Measurements from ENCODE around the gene MLXIPL.
A peak's percentile ranks its signal among the peaks of the same experiment; 100 is the strongest.
"Not testable (repeated sequence)": the region's sequence is repeated elsewhere in the genome, so short reads cannot be mapped to it uniquely, and the experiment has no call there.

The MLXIPL gene

GRCh38 chr7:73645643-73646174 lies 21.4 kb upstream of the MLXIPL start:
- DNase-seq = no peak

- DNase-seq = no peak
These were observed 20.5 kb upstream of the MLXIPL start for GRCh38 chr7:73644688-73645286.

GRCh38 chr7:73642834-73643233 lies 18.5 kb upstream of the MLXIPL start:
- DNase-seq = no peak

GRCh38 chr7:73638911-73639310 lies 14.6 kb upstream of the MLXIPL start:
- DNase-seq = no peak

- no peak for DNase-seq
These were observed 11.3 kb upstream of the MLXIPL start for GRCh38 chr7:73635428-73636200.

DNA sequence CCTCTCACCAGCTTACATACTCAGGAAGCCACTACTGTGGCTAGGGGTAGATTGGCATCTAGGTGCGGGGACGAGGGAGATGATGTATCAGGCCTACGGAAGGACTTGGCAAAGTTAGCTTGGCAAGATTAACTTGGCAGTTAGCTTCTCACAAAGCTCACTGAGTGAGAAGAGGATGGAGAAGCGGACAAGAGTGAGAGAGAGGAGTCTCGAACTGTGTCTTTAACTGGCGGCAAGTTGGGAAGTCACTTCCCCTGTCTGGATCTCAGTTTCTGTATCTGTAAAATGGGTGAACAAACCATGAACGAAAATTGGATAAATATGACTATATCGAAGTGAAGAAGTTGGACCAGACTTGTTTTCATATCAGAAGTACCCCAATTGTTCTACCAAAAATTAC lies 9.5 kb upstream of the MLXIPL start:
- DNase-seq = no peak

DNA sequence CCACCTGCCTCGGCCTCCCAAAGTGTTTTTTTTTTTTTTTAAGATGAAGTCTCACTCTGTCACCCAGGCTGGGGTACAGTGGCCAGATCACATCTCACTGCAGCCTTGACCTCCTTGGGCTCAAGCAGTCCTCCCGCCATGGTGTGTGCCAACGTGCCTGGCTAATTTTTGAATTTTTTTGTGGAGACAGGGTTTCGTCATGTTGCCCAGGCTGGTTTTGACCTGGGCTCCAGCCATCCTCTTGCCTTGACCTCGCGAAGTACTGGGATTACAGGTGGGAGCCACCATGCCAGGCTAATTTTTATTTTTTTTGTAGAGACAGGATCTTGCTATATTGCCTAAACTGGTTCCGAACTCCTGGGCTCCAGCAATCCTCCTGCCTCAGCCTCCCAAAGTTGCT lies 9.0 kb upstream of the MLXIPL start:
- no peak for DNase-seq

DNA sequence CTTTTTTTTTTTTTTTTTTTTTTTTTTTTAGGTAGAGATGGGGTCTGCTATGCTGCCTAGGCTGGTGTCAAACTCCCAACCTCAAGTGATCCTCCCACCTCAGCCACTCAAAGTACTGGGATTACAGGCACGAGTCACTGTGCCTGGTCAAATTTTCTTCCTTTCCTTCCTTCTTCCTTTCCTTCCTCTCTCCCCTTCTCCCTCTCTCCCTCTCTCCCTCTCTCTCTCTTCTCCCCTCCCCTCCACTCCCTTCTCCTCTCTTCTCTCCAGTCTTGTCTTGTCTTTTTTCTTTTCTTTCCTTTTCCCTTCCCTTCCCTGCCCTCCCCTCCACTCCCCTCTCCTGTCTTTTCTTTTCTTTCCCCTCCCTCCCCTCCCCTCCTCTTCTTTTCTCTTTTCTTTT lies 7.2 kb upstream of the MLXIPL start:
- DNase-seq = no peak

DNA sequence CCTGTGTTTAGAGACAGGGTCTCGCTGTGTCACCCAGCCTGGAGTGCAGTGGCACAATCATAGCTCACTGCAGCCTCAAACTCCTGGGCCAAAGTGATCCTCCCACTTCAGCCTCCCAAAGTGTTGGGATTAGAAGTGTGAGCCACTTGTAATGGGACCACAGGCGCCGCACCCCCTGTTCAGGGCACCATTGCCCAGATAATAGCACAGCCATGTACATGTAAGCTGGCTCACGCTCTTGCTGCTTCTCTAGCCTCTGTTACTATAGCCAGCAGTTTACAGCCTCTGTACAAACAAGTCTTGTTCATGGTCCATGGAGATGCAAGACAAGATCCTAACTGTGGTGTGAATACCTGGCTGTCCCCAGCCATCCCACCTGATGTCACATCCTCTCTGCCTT lies 4.2 kb upstream of the MLXIPL start:
- no peak for DNase-seq

DNA sequence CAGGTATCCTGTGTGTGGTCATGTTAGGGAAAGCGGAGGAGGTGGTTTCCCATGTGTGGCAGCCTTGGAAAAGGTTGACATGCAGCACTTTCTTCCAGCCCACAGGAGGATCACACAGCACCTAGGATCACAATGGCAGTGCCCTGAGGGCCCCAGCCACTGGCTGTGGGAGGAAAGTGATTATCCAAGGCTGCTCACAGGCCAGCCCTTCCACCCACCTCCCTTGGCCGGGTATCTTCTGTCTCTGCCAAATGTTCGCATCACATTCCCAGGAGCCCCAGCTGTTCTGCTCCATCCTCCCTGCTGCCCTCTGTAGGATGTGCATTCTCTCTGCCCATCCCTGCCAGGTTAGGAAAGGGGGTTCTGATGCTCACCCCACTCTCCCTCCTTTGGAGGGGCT lies 2.5 kb upstream of the MLXIPL start:
- DNase-seq = peak; percentile 36

DNA sequence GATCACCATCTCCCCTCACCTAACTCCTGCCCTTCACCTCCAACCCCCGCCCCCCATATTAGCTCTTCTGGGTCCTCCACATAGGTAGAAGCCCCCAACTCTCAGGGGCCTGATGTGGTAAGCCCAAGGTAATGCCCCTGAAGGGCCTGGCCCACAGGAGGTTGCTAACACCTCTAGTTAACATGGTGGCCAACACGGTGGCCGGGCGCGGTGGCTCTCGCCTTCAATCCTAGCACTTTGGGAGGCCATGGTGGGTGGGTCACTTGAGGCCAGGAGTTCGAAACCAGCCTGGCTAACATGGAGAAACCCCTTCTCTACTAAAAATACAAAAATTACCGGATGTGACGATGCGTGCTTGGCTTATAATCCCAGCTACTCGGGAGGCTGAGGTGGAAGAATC lies 954 bp upstream of the MLXIPL start:
- DNase-seq = no peak

- DNase-seq = no peak
These were observed 313 bp upstream of the MLXIPL start for GRCh38 chr7:73624669-73625001.

DNA sequence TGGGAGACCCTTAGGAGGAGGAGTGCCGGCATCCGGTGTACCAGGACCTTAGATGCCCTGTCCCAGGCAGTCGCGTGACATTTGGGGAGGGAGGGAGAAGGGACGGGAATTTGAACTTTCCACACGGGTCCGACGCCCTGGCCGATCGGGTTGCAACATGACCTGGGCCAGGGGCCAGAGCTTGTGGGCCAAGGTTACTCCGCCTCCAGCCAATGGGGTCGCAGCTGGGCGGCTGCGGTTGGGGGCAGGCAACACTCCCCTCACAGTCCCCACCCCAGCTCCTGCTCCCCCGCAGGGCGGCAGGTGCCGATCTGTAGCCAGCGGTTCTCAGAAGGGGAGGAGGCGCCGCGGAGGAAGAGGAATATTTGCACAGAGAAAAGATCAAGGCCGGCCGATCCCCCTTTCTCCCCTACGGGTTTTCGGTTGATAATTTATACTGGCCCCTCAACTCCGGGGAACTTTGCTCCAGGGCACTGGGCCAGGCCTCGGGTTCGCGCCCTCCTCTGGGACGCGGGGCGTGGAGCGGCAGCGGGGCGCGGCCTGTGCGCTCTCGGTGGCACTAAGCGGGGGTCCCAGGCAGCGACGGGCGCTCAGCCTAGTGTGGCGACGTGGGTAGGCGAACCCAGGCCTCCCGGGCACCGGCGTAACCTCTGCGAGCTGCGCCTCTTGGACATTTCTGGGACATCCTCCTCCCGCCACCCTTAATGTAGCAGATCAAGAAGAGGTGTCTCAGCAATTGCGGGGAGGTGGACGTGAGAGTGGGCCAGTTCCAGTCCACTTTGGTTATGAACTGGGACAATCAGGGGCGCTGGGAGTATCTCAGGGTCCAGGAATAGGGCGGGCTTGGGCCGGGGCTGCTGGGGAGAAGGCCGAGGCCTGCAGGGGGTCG lies 1.2 kb downstream of the MLXIPL start:
- DNase-seq = no peak

DNA sequence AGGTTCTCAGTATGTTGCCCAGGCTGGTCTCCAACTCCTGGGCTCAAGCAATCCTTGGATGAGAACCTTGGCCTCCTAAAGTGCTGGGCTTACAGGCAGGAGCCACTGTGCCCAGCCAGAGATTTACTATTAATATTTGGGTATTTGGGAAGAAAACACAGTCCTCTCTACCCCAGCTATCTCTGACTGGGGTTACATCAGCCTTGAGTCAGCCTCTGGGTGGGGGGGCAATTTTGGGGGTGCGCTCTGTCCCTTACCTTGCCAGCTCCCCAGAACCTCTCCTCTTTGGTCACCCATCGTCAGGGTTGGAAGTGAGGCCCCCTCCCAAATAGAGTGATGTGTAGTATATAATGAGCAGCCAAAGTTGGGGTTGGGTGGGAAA lies 1.8 kb downstream of the MLXIPL start:
- DNase-seq = no peak

GRCh38 chr7:73621168-73622063 lies 2.9 kb downstream of the MLXIPL start:
- no peak for DNase-seq

DNA sequence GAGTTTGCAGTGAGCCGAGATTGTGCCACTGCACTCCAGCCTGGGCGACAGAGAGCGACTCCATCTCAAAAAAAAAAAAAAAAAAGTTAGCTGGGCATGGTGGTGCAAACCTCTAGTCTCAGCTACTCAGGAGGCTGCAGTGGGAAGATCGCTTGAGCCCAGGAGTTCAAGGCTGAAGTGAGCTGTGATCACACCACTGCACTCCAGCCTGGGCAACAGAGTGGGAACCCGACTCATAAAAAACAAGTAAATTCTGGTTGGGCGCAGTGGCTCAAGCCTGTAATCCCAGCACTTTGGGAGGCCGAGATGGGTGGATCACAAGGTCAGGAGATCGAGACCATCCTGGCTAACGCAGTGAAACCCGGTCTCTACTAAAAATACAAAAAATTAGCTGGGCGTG lies 4.9 kb downstream of the MLXIPL start:
- DNase-seq = not testable (repeated sequence)

- no peak for DNase-seq
These were observed 5.8 kb downstream of the MLXIPL start for GRCh38 chr7:73618538-73618937.

GRCh38 chr7:73617520-73617919 lies 6.8 kb downstream of the MLXIPL start:
- not testable (repeated sequence) for DNase-seq

- peak; percentile 19 for DNase-seq
These were observed 8.4 kb downstream of the MLXIPL start for GRCh38 chr7:73615886-73616285.

DNA sequence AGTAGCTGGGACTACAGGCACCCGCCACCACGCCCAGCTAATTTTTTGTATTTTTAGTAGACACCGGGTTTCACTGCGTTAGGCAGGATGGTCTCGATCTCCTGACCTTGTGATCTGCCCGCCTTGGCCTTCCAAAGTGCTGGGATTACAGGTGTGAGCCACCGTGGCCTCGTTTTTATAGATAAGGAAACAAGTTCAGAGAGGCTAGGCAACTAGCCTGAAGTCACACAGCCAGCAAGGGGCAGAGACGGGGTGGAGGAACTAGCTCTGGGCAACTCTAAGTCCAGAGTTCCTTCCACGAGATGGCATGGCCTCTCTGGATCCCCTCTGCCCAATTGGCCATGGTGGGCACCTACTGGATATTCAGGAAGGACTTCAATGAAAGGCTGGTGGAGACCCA lies 9.4 kb downstream of the MLXIPL start:
- not testable (repeated sequence) for DNase-seq

DNA sequence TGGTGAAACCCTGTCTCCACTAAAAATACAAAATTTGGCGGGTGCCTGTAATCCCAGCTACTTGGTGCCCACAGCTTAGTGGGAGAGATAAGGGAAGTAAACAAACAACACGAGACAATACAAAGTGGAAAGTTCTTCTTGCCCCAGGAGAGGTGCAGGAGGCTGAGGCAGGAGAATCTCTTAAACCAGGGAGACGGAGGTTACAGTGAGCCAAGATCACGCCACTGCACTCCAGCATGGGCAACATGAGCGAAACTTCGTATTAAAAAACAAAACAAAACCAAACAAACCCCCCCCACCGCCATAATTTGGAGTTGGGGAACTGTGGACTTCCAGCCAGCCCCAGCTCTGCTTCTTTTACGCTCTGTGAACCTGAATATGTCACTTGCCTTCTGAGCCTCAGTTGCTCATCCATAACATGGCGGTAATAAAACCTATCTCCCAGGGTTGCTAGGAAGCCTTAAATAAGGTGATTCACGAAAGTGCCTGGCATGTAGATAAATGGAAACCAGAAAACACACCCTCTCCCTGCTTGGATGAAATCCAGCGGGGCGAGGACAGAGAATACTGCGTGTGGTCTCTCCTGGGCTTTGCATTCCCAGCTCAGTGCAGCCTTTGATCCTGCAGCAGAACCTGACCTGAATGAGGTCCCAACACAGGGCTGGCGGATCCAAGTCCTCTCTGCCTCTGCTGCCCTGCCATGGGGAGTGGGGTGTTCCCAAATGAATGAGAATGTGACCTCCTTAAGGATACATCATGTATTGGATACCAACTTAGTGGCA lies 10.2 kb downstream of the MLXIPL start:
- no peak for DNase-seq

Measured in NCI-H446 treated with DMSO at 0.1 percent for 48 hours (cell line).